ENCODE data around the gene KCNJ4.

KCNJ4 gene

GRCh38 chr22:38455076-38455529 is at the start of gene KCNJ4:
TSS of gene KCNJ4 (minus strand) at chr22:38455199. CDS start at chr22:38428132, 27,067 bp downstream.
- no peak for DNase-seq (ENCODE audit: low read depth, low spot score)

- DNase-seq (ENCODE audit: low read depth, low spot score), result no peak
These were observed 48.0 kb upstream of the KCNJ4 start for GRCh38 chr22:38503021-38503420.

GRCh38 chr22:38501797-38502672 is 47.0 kb upstream of the KCNJ4 start:
- no peak for DNase-seq (ENCODE audit: low read depth, low spot score)

GRCh38 chr22:38497869-38498268 is 42.9 kb upstream of the KCNJ4 start:
- DNase-seq (ENCODE audit: low read depth, low spot score), result no peak

GRCh38 chr22:38494939-38495338 is 39.9 kb upstream of the KCNJ4 start:
- no peak for DNase-seq (ENCODE audit: low read depth, low spot score)

- peak; percentile 59 for DNase-seq (ENCODE audit: low read depth, low spot score)
These were observed 39.5 kb upstream of the KCNJ4 start for GRCh38 chr22:38494498-38494897.

GRCh38 chr22:38491707-38492348 is 36.8 kb upstream of the KCNJ4 start:
- no peak for DNase-seq (ENCODE audit: low read depth, low spot score)

GRCh38 chr22:38490915-38491314 is 35.9 kb upstream of the KCNJ4 start:
- peak; percentile 53 for DNase-seq (ENCODE audit: low read depth, low spot score)

GRCh38 chr22:38490475-38490874 is 35.5 kb upstream of the KCNJ4 start:
- DNase-seq (ENCODE audit: low read depth, low spot score), result no peak

- no peak for DNase-seq (ENCODE audit: low read depth, low spot score)
These were observed 34.7 kb upstream of the KCNJ4 start for GRCh38 chr22:38489561-38490145.

- no peak for DNase-seq (ENCODE audit: low read depth, low spot score)
These were observed 34.1 kb upstream of the KCNJ4 start for GRCh38 chr22:38489142-38489541.

GRCh38 chr22:38487946-38488345 is 32.9 kb upstream of the KCNJ4 start:
- DNase-seq (ENCODE audit: low read depth, low spot score), result no peak

- DNase-seq (ENCODE audit: low read depth, low spot score), result no peak
These were observed 30.8 kb upstream of the KCNJ4 start for GRCh38 chr22:38485783-38486182.

GRCh38 chr22:38484244-38484643 is 29.2 kb upstream of the KCNJ4 start:
- no peak for DNase-seq (ENCODE audit: low read depth, low spot score)

GRCh38 chr22:38482662-38483308 is 27.8 kb upstream of the KCNJ4 start:
- no peak for DNase-seq (ENCODE audit: low read depth, low spot score)

GRCh38 chr22:38481871-38482332 is 26.9 kb upstream of the KCNJ4 start:
- DNase-seq (ENCODE audit: low read depth, low spot score), result no peak

GRCh38 chr22:38481162-38481870 is 26.3 kb upstream of the KCNJ4 start:
- no peak for DNase-seq (ENCODE audit: low read depth, low spot score)

- DNase-seq (ENCODE audit: low read depth, low spot score), result no peak
These were observed 24.3 kb upstream of the KCNJ4 start for GRCh38 chr22:38479096-38479837.

GRCh38 chr22:38477585-38477984 is 22.6 kb upstream of the KCNJ4 start:
- no peak for DNase-seq (ENCODE audit: low read depth, low spot score)

- DNase-seq (ENCODE audit: low read depth, low spot score), result no peak
These were observed 19.1 kb upstream of the KCNJ4 start for GRCh38 chr22:38474003-38474607.

Data from astrocyte of the hippocampus (primary cell).